RWPE1 (cell line): Measurements from ENCODE around the gene CNTNAP2.

Experiments used
- CTCF ChIA-PET: fragments of 350-600 bp; sonication (Branson Sonifier 250); formaldehyde crosslinking; extraction: SDS; loops from one replicate; lab custom pipeline; 2021; lab: Yijun Ruan, JAX
- POLR2A ChIA-PET: fragments of 400-600 bp; formaldehyde crosslinking; extraction: SDS; loops from one replicate; lab custom pipeline; 2020; ENCODE audit warnings: antibody characterized with exemption; ENCODE audit not compliant: low non-redundant PET; lab: Yijun Ruan, JAX
- DNase-seq: peaks from one replicate; pipeline ENCODE4 v3.0.0; 2012; ENCODE audit warnings: low spot score
- H3K27ac ChIP-seq: fragments of 450-650 bp; 2 replicates; pipeline ENCODE4 v1.5.1; 2017
- CTCF ChIP-seq: fragments of 450-650 bp; conservative IDR thresholded peaks from 2 replicates; pipeline ENCODE4 v1.5.1; 2017; ENCODE audit warnings: low read depth, mild to moderate bottlenecking

CNTNAP2 gene

GRCh38 chr7:146764458-146764857 is 647.9 kb downstream of the CNTNAP2 start:
- no peak for DNase-seq
- ChIA-PET POLR2A (no interaction called here), CTCF (no interaction called here)
- TF ChIP-seq CTCF = no peak
- H3K27ac ChIP-seq = no peak overlapping the region

- CTCF ChIA-PET = no interaction called here
- H3K27ac ChIP-seq = no peak overlapping the region
- POLR2A ChIA-PET = no interaction called here
- DNase-seq = no peak
- no peak for TF ChIP-seq CTCF
These were observed 652.4 kb downstream of the CNTNAP2 start for GRCh38 chr7:146768957-146769356.

GRCh38 chr7:146772601-146773000 is 656.0 kb downstream of the CNTNAP2 start:
- no peak for DNase-seq
- ChIA-PET POLR2A (no interaction called here), CTCF (no interaction called here)
- H3K27ac ChIP-seq = no peak overlapping the region
- TF ChIP-seq CTCF = no peak

- POLR2A ChIA-PET = no interaction called here
- no peak for DNase-seq
- CTCF ChIA-PET = no interaction called here
- TF ChIP-seq CTCF = no peak
- H3K27ac ChIP-seq = no peak overlapping the region
These were observed 656.9 kb downstream of the CNTNAP2 start for GRCh38 chr7:146773506-146773905.

GRCh38 chr7:146781352-146782116 is 664.9 kb downstream of the CNTNAP2 start:
- POLR2A ChIA-PET = no interaction called here
- CTCF ChIA-PET = no interaction called here
- H3K27ac ChIP-seq = no peak overlapping the region
- no peak for DNase-seq
- no peak for TF ChIP-seq CTCF

GRCh38 chr7:146787266-146787665 is 670.7 kb downstream of the CNTNAP2 start:
- POLR2A ChIA-PET = no interaction called here
- no peak for DNase-seq
- CTCF ChIA-PET = no interaction called here
- H3K27ac ChIP-seq = no peak overlapping the region
- no peak for TF ChIP-seq CTCF
